Duodenal mucosa (tissue), 2 donors: Measurements from ENCODE around the gene EPHB4.

Experiments used
- H3K27ac ChIP-seq: one replicate; pipeline ENCODE4 v1.7.0; 2013; ENCODE audit warnings: low read depth, low read length
- H3K27me3 ChIP-seq, 2 donors: one replicate each; pipeline ENCODE4 v1.7.0; 2013; ENCODE audit warnings: low read length in 2 of 2, control low read depth in 1 of 2; ENCODE audit not compliant: insufficient read depth in 2 of 2, control insufficient read depth in 1 of 2
- H3K36me3 ChIP-seq, 2 donors: one replicate each; pipeline ENCODE4 v1.7.0; 2013; ENCODE audit warnings: low read length in 2 of 2, control low read depth in 1 of 2; ENCODE audit not compliant: insufficient read depth in 2 of 2, control insufficient read depth in 1 of 2
- H3K4me1 ChIP-seq, 2 donors: one replicate each; pipeline ENCODE4 v1.7.0; 2013; ENCODE audit warnings: low read length in 2 of 2, control low read depth in 1 of 2; ENCODE audit not compliant: insufficient read depth in 2 of 2, control insufficient read depth in 1 of 2
- H3K4me3 ChIP-seq, 2 donors: one replicate each; pipeline ENCODE4 v1.7.0; 2013; ENCODE audit warnings: low read length in 2 of 2, low read depth in 1 of 2
- H3K9ac ChIP-seq, 2 donors: one replicate each; pipeline ENCODE4 v1.7.0; 2013; ENCODE audit warnings: low read length in 2 of 2, low read depth in 1 of 2
- H3K9me3 ChIP-seq, 2 donors: one replicate each; pipeline ENCODE4 v1.7.0; 2013; ENCODE audit warnings: low read length in 2 of 2, control low read depth in 1 of 2; ENCODE audit not compliant: control insufficient read depth in 1 of 2

EPHB4 gene

DNA sequence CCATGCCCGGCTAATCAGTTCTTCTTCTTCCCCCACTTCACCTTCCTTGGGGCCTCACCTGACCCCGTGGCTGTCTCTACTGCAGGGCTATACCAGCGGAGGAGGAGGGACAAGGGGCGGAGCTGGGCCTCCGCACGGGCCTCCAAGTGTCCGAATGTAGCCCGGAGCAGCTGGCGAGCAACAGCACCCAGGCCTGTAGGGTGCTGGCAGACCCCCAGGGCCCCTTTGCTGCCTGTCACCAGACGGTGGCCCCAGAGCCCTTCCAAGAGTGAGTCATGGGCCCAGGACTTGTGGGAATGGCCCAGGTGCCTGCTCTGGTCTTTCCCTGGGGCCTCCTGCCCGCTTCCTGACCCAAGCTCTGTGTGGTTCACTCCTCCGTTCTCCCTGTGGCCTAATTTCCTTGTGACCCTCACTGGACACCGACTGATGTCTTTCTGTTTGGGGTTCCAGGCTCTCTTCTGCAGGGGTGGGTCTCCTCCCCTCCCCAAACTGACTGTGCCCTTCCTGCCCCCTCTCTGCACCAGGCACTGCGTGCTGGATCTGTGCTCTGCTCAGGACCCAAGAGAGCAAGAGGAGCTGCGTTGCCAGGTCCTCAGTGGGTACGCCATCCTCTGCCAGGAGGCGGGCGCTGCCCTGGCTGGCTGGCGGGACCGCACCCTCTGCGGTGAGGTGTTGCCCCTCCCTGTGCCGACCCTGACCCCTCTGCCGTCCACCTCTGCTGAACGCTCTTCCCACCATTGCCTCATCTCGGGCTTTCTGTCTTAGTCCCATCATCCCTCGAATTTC is 35.2 kb downstream of the EPHB4 start:
- Histone ChIP-seq H3K4me1 (no peaks in the 10 kb centered on the region), H3K36me3 (no peaks in the 10 kb centered on the region), H3K4me3 (no peak overlapping the region), H3K27me3 (peaks cover 0 to 5% of the 10 kb centered on the region in 2 donors), H3K9ac (no peak overlapping the region), H3K9me3 (no peaks in the 10 kb centered on the region), H3K27ac (no peak overlapping the region)

DNA sequence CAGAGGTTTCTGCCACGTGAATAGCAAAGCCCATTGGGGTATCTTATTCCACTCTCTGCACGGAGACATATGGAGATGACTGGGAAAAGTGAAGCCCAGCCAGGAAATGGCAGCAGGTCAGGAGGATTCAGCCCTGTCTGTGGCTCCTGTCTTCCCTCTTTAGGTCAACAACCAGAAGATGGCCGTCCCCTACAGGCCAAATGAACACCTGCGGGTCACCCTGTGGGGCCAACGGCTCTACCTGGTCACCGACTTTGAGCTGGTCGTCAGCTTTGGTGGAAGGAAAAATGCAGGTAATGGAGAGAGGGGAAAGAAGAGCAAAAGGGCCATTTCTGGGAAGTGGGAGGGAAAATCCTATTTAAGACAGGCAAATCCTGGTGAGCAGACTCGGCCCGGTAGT is 38.3 kb downstream of the EPHB4 start:
- Histone ChIP-seq H3K27me3 (peaks cover 2 to 5% of the 10 kb centered on the region in 2 donors), H3K9ac (no peak overlapping the region), H3K9me3 (no peaks in the 10 kb centered on the region), H3K36me3 (no peaks in the 10 kb centered on the region), H3K4me3 (no peak overlapping the region), H3K27ac (no peak overlapping the region), H3K4me1 (no peaks in the 10 kb centered on the region)

DNA sequence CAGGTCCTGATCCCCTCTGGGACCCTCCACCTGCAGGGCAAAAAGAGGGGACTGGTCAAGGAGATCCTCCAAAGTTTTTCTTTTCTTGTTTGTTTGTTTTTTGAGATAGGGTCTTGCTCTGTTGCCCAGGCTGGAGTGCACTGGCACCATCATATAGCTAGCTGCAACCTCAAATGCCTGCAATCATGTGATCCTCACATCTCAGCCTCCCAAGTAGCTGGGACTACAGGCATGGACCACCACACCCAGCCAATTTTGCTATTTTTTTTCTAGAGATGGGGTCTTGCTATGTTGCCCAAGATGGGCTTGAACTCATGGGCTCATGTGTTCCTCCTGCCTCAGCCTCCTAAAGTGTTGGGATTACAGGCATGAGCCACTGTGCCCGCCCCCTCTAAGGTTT is 41.0 kb downstream of the EPHB4 start:
- no peaks in the 10 kb centered on the region for H3K4me1 ChIP-seq
- no peak overlapping the region for H3K4me3 ChIP-seq
- H3K9ac ChIP-seq: no peak overlapping the region
- H3K27me3 ChIP-seq: peaks cover 0 to 5% of the 10 kb centered on the region in 2 donors
- no peaks in the 10 kb centered on the region for H3K36me3 ChIP-seq
- H3K27ac ChIP-seq: no peak overlapping the region
- H3K9me3 ChIP-seq: no peaks in the 10 kb centered on the region

DNA sequence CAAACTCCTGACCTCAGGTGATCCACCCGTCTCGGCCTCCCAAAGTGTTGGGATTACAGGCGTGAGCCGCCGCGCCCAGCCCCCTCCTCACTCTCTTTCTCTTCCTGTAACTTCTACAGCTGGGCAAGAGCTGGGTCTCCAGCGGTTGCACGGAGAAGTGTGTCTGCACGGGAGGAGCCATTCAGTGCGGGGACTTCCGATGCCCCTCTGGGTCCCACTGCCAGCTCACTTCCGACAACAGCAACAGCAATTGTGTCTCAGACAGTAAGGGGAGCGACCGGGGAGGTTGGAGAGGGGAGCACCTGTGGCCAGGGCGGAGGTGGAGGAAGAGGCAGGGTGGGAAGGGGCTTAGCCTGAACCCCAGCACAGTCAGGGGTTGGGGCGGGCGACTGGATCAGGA is 41.4 kb downstream of the EPHB4 start:
- H3K27me3 ChIP-seq: peaks cover 0 to 5% of the 10 kb centered on the region in 2 donors
- no peak overlapping the region for H3K4me3 ChIP-seq
- no peaks in the 10 kb centered on the region for H3K9me3 ChIP-seq
- no peaks in the 10 kb centered on the region for H3K4me1 ChIP-seq
- H3K27ac ChIP-seq: no peak overlapping the region
- H3K9ac ChIP-seq: no peak overlapping the region
- no peaks in the 10 kb centered on the region for H3K36me3 ChIP-seq

DNA sequence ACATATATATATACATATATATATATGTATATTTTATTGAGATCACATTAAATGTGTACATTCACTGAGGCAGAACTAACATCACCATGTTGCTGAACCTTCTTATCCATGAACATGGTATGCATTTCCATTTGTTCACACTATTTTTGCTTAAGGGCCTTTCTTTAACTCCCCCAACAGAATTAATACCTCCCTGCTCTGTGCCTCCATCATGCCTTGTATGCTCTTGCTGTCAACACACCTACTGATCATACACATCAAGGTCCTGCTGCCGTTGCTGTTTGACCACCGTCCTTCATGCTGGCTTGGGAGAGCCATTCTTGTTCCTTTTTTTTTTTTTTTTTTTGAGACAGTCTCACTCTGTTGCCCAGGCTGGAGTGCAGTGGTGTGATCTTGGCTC is 43.5 kb downstream of the EPHB4 start:
- Histone ChIP-seq H3K9me3 (no peaks in the 10 kb centered on the region), H3K27ac (no peak overlapping the region), H3K4me3 (no peak overlapping the region), H3K4me1 (no peaks in the 10 kb centered on the region), H3K9ac (no peak overlapping the region), H3K27me3 (peaks cover 0 to 5% of the 10 kb centered on the region in 2 donors), H3K36me3 (no peaks in the 10 kb centered on the region)

DNA sequence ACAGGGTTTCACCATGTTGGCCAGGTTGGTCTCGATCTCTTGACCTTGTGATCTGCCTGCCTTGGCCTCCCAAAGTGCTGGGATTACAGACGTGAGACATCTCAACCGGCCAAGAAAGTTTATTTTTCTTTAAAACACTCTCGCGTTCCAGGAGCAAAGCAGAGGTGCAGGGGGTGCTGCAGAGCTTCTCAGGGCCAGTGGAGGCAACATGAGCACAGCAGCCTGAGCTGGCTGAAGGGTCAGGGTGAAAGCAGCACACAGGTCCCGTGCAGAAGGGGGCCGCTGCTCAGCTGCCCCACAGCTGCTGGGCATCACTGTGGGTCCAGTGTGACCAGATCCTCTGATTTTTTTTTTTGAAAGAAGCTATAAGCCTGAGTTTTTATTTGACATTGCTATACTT is 46.1 kb downstream of the EPHB4 start:
- Histone ChIP-seq H3K9ac (no peak overlapping the region), H3K4me3 (no peak overlapping the region), H3K27ac (no peak overlapping the region), H3K9me3 (no peaks in the 10 kb centered on the region), H3K36me3 (no peaks in the 10 kb centered on the region), H3K27me3 (peaks cover 0 to 5% of the 10 kb centered on the region in 2 donors), H3K4me1 (no peaks in the 10 kb centered on the region)

DNA sequence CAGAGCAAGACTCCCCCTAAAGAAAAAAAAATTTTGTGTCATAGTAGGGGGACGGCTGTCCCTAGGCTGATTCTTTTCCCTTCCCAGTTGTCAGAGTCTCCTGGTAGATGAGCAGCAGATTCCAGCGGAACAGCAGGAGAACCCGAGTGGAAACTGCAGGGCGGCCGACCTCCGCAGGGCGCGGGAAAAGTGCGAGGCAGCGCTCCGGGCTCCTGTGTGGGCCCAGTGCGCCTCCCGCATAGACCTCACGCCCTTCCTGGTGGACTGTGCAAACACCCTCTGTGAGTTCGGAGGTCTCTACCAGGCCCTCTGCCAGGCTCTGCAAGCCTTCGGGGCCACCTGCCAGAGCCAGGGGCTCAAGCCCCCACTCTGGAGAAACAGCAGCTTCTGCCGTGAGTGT is 48.0 kb downstream of the EPHB4 start:
- no peaks in the 10 kb centered on the region for H3K27me3 ChIP-seq
- no peak overlapping the region for H3K9ac ChIP-seq
- no peak overlapping the region for H3K4me3 ChIP-seq
- no peak overlapping the region for H3K27ac ChIP-seq
- no peaks in the 10 kb centered on the region for H3K4me1 ChIP-seq
- H3K36me3 ChIP-seq: no peaks in the 10 kb centered on the region
- H3K9me3 ChIP-seq: no peaks in the 10 kb centered on the region

DNA sequence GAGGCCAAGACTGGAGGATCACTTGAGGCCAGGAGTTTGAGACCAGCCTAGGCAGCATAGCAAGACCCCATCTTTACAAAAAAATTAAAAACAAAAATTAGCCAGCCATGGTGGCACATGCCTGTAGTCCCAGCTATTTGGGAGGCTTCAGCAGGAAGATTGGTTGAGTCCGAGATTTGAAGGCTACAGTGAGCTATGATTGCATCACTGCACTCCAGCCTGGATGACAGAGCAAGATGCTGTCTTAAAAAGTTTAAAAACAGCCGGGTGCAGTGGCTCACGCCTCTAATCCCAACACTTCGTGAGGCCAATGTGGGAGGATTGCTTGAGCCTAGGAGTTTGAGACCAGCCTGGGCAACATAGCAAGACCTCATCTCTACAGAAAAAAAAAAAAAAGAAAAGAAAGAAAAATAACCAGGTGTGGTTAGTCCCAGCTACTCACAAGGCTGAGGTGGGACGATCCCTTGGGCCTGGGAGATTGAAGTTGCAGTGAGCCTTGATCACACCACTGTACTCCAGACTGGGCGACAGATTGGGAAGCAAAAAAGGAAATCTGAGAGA is 49.2 kb downstream of the EPHB4 start:
- no peaks in the 10 kb centered on the region for H3K9me3 ChIP-seq
- H3K4me3 ChIP-seq: no peak overlapping the region
- H3K4me1 ChIP-seq: no peaks in the 10 kb centered on the region
- H3K36me3 ChIP-seq: no peaks in the 10 kb centered on the region
- H3K27me3 ChIP-seq: no peaks in the 10 kb centered on the region
- no peak overlapping the region for H3K9ac ChIP-seq
- no peak overlapping the region for H3K27ac ChIP-seq

DNA sequence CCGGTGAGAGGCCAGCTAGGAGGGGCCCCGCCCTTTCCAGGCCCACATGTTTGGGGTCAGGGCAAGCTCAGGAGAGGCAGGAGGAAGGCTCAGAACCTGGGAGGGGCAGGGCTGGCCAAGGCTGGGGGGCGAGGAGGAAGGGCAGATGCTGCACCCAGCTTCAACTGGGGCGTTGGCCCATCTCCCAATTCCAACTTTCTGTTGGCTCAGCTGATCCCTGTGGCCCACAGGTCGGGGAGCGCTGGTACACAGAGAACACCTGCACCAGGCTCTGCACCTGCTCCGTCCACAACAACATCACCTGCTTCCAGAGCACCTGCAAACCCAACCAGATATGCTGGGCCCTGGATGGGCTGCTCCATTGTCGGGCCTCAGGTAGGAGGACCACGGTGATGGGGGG is 53.8 kb downstream of the EPHB4 start:
- H3K27ac ChIP-seq: no peak overlapping the region
- H3K9ac ChIP-seq: no peak overlapping the region
- no peaks in the 10 kb centered on the region for H3K27me3 ChIP-seq
- H3K9me3 ChIP-seq: no peaks in the 10 kb centered on the region
- H3K4me3 ChIP-seq: no peak overlapping the region
- no peaks in the 10 kb centered on the region for H3K36me3 ChIP-seq
- no peaks in the 10 kb centered on the region for H3K4me1 ChIP-seq

DNA sequence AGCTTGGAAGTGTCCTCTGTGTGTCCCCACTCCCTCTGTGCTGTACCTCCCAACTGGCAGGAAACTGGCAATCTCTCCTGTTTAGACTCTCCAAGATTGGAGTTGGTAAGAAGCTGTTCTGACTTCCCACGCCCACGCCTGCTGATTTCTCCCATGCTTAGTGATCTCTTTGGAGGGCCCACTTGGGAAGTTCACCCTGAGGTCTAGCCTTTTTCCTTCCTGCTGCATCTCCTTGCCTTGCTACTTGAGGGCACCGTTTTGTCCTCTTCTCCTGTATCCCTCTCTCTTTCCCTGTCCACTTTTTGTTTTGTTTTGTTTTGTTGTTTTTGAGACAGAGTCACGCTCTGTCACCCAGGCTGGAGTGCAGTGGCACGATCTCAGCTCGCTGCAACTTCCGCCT is 58.5 kb downstream of the EPHB4 start:
- H3K4me3 ChIP-seq: no peak overlapping the region
- H3K4me1 ChIP-seq: no peaks in the 10 kb centered on the region
- H3K9ac ChIP-seq: no peak overlapping the region
- H3K27ac ChIP-seq: no peak overlapping the region
- no peaks in the 10 kb centered on the region for H3K9me3 ChIP-seq
- peaks cover 0 to 3% of the 10 kb centered on the region in 2 donors for H3K27me3 ChIP-seq
- no peaks in the 10 kb centered on the region for H3K36me3 ChIP-seq
